HG02938 (cell line): ENCODE measurements around the gene ARHGAP6.

ENCODE experiments used
- ATAC-seq: cut with Tn5 transposase; IDR thresholded peaks from one replicate; pipeline ENCODE4 v1.9.1; 2021; ENCODE audit warnings: mild to moderate bottlenecking, moderate library complexity; ENCODE audit not compliant: unreplicated experiment

Gene ARHGAP6

GRCh38 chrX:11665168-11666111 lies at the start of gene ARHGAP6:
Gene ARHGAP6 (minus strand): TSS chrX:11665920. CDS start chrX:11664828, 1,092 bp downstream.
- no peak for ATAC-seq

GRCh38 chrX:11704725-11705495 lies 39.2 kb upstream of the ARHGAP6 start:
- no peak for ATAC-seq

GRCh38 chrX:11703855-11704254 lies 38.1 kb upstream of the ARHGAP6 start:
- no peak for ATAC-seq

GRCh38 chrX:11702965-11703631 lies 37.4 kb upstream of the ARHGAP6 start:
- no peak for ATAC-seq

GRCh38 chrX:11702420-11702819 lies 36.7 kb upstream of the ARHGAP6 start:
- no peak for ATAC-seq

GRCh38 chrX:11698702-11699101 lies 33.0 kb upstream of the ARHGAP6 start:
- no peak for ATAC-seq

GRCh38 chrX:11688201-11688600 lies 22.5 kb upstream of the ARHGAP6 start:
- ATAC-seq: no peak

- ATAC-seq: no peak
Observed at GRCh38 chrX:11687157-11687556, 21.4 kb upstream of the ARHGAP6 start.

- no peak for ATAC-seq
Observed at GRCh38 chrX:11683057-11683456, 17.3 kb upstream of the ARHGAP6 start.

- no peak for ATAC-seq
Observed at GRCh38 chrX:11678158-11678557, 12.4 kb upstream of the ARHGAP6 start.

GRCh38 chrX:11672213-11672612 lies 6.5 kb upstream of the ARHGAP6 start:
- no peak for ATAC-seq

- ATAC-seq: no peak
Observed at GRCh38 chrX:11670316-11670715, 4.6 kb upstream of the ARHGAP6 start.

- no peak for ATAC-seq
Observed at GRCh38 chrX:11666952-11667685, 1.4 kb upstream of the ARHGAP6 start.

- no peak for ATAC-seq
Observed at GRCh38 chrX:11666164-11666563, 444 bp upstream of the ARHGAP6 start.

- no peak for ATAC-seq
Observed at GRCh38 chrX:11664211-11665167, 1.2 kb downstream of the ARHGAP6 start.

- ATAC-seq: no peak
Observed at GRCh38 chrX:11663875-11664210, 1.9 kb downstream of the ARHGAP6 start.

GRCh38 chrX:11655282-11656015 lies 10.3 kb downstream of the ARHGAP6 start:
- ATAC-seq: no peak

- ATAC-seq: no peak
Observed at GRCh38 chrX:11648705-11649519, 16.8 kb downstream of the ARHGAP6 start.
